Stimulated activated naive CD4-positive, alpha-beta T cell (primary cell): Measurements from ENCODE around the gene WDR35.
A peak's percentile ranks its signal among the peaks of the same experiment; 100 is the strongest.

Source experiments
- DNase-seq, 6 experiments: peaks; one replicate each; lab custom pipeline; 2025; lab: John Stamatoyannopoulos, UW

Gene WDR35

DNA sequence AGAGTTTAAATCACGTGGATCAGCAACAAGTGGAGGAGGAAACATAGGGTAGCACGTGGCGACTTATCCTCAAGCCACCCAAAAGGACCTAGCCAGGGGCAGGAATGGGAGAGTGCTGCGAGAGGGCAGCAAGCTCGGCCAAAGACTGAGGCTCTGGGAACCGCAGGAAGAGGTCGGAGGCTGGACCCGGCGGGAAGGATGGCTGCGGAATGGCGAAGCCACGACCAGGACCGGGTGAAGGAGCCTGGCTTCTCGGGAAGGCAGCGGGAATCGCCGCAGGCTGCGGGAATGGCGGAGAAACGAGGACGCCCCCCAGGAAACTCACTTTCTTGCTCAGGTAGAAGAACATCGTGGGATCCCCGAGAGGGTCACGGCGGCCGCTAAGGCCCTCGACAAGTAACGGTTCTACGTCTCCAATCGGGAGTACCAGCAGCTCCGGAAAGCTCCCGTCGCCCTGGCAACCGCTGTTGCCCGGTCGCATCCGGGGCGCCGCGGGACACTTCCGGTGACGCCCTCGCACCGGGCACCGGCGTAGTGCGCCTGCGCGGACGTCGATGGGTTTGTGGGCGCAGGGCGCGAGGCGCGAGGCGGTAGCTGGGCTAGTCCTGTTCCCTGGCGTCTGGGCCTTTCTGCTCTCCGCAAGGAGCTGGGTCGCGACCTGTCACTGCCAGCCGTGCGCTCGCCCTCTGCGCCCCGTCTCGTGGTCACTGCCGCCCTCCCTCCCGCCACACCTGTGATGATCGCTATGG, at the start of gene WDR35:
WDR35 (minus strand) TSS at position 439 of the 749 bp plus-strand sequence; CDS start at position 349, 90 bp downstream.
- DNase-seq = peak; percentile 69 to 87 (median 84)

GRCh38 chr2:20037660-20038059, 47.8 kb upstream of the WDR35 start:
- no peak for DNase-seq

DNA sequence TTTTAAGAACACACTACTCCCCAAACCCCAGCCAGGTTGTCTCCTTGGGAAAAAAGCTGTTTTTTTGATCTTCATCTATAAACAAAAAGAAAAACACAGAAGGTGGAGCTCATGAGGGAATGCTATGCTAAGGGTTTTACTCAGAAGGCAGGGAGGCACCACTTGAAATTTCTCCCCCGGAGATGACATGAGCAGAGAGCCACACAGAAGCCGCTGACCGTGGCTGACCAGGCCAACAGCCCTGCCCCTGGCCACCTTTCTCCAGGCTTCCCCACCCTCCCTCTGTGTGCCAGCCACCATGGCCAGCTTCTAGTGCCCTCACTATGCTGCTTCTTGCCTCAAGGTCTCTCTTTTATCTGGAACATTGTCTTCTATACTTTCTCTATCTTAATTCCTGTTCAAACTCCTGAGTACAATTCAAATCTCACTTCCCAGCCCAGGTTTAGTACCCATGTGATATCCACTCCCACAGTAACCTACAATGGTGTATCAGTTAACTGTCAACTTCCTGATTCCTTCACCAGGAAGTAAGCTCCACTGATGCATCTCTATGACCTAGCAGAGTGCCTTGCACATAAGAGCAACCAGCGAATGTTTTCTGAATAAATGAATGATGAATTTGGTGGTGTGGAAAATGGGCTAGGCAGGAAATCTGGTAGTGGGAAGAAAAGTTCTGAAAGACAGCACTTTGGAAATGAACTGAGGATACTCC, 46.2 kb upstream of the WDR35 start:
- no peak for DNase-seq

GRCh38 chr2:20034821-20035220, 44.9 kb upstream of the WDR35 start:
- no peak for DNase-seq

- DNase-seq = no peak
These were observed 44.3 kb upstream of the WDR35 start for GRCh38 chr2:20034218-20034617.

GRCh38 chr2:20033322-20033721, 43.4 kb upstream of the WDR35 start:
- no peak for DNase-seq

DNA sequence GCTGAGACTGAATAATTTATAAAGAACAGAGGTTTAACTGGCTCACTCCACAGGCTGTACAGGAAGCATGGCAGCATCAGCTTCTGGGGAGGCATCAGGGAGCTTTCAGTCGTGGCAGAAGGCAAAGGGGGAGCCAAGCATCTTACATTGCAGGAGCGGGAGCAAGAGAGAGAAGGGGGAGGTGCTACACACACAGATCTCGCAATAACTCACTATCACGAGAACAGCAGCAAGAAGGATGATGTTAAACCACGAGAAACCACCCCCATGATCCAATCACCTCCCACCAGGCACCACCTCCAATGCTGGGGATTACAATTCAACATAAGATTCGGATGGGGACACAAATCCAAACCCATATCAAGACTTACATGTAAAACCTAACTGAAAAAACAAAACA, 40.3 kb upstream of the WDR35 start:
- DNase-seq = no peak

DNA sequence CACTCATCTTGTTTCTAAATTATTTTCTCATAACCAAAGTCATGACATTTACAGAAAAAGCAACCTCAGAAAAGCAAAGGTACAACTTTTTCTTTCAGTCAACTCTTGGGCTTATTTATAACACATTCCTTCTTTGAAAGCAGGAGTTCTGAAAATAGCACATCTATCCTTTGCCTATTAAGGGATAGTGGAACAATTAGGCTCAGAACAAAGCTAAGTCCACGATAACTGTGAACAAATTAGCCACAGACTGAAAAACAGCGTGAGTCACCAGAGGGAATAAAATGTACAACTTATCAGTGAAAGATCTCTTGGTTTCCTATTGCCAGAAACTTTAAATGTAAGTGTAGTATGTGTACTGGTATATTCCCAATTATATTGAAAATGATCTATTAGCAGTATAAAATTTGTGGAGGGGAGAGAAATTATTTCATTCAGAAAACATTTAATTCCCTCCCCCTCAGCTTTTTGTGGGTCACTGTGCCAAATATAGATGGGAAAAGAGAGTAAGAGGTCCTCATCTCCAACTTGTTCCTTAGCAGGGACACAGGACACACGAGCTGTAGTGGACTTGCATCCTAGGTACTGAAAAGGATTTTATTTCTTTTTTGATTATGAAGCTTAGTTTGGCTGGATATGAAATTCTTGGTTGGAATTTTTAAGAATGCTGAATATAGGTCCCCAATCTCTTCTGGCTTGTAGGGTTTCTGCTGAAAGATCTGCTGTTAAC, 38.0 kb upstream of the WDR35 start:
- no peak for DNase-seq

DNA sequence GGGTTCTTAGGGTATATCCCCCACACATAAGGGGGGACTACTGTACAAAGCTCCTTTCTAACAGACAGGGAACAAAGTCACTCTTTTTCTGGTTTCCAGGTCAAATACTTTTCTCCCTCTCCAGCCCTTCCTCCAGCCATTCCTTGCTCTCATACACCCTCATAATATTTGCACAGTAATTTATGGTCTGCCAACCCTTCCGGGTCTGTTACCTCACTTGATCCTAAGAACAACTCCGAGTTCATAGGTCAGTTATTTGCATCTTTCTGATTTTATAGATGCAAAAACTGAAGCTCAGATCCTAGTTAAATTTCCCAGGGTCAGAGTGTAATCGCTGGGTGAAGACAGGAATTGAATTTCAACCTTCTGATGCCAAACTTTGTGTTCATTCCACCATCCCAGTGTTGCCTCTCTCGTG, 37.4 kb upstream of the WDR35 start:
- DNase-seq = no peak

DNA sequence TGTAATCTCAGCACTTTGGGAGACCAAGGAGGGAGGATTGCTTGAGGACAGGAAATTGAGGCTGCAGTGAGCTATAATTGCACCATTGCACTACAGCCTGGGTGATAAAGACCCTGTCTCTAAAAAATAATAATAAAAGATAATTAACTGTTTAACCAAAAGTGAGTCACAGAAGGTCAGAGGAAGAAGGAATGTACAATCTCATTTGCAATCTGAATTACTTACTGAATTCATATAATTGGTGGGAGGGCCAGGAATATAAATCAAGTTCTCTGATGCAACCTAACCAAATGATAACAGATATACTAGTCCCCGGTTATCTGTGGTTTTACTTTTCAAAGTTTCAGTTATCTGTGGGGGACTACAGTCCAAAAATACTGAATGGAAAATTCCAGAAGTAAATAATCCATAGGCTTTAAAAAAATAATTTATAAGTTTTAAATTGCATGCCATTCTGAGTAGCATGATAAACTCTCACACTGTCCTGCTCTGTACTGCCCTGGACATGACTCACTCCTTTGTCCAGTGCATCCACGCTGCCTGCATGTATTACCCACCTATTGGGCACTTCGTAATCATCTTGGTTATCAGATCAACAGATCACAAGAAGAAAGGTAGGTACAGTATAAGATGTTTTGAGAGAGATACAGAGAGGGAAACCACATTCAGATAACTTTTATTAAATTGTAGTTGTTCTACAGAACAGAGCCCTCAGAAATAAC, 35.3 kb upstream of the WDR35 start:
- no peak for DNase-seq

GRCh38 chr2:20023688-20024087, 33.8 kb upstream of the WDR35 start:
- DNase-seq = no peak

- no peak for DNase-seq
These were observed 31.6 kb upstream of the WDR35 start for GRCh38 chr2:20021405-20022009.

GRCh38 chr2:20019747-20020146, 29.8 kb upstream of the WDR35 start:
- DNase-seq = no peak

DNA sequence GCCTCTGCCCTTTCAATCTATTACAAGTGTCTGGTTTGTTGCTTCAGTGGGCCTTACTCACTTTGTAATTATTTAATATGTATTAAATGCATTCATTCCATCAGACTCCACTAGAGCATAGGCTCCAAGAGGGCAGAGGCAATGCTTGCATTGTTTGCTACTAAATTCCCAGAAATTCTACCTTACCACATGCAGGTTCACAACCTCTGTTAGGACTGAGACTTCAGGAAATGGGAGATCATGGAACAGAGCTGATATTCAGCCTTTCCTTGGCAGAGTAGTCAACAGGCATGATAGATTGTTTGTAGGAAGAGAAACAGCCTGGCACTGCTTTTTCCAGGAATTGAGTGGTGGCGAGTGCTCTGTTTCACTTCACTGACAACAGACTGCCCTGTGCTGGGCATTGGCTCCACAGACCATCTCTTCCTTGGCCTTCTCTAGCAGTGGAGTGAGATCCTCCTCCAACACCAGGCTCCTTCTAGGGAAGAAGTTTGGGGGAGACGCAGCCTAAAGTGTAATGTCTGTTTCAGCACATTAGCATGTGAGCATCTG, 28.8 kb upstream of the WDR35 start:
- DNase-seq = no peak

DNA sequence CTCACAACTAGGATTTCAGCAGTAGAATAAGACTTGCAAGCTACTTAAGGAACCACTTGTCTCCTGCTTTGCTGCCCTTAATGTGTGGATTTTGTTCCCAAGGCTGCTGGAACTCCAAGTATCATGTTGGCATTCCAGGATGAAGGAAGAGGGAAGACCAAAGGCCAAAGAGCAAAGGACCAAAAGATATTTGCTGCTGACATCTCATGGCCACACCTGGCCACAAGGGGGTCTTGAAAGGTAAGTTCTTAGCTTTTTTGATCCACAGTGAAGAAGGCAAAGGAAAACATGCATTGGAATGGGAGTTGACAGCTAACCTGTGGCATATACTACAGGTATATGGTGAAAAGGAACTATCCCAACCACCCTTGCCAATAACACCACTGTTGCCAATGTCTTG, 26.4 kb upstream of the WDR35 start:
- DNase-seq = no peak

DNA sequence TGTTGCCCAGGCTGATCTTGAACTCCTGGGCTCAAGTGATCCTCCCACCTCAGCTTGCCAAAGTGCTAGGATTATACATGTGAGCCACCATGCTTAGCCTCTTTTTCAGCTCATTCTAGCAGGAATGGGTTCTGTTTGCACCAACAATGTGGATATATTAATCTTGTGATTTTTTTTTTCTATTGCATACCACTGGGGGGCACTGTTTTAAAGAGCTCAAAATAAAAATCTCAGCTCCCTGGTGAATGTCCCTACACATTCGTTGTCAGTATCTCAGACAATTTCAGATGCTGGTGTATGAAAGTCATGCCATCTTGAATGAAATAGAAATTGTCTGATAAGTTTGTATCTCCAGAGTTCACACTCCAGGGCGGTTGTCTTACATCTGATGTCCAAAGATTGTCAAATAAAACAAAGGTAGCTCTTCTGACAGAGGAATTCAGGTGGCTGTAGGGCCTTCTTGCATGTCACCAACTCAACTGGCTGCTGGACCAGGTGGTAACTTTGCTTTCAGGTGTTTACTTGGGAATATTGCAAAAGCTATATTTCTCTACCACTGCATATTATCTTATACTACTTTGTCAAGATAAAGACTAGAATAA, 25.7 kb upstream of the WDR35 start:
- DNase-seq = peak in 3 of 6 experiments; percentile 2 to 36 (median 32)

DNA sequence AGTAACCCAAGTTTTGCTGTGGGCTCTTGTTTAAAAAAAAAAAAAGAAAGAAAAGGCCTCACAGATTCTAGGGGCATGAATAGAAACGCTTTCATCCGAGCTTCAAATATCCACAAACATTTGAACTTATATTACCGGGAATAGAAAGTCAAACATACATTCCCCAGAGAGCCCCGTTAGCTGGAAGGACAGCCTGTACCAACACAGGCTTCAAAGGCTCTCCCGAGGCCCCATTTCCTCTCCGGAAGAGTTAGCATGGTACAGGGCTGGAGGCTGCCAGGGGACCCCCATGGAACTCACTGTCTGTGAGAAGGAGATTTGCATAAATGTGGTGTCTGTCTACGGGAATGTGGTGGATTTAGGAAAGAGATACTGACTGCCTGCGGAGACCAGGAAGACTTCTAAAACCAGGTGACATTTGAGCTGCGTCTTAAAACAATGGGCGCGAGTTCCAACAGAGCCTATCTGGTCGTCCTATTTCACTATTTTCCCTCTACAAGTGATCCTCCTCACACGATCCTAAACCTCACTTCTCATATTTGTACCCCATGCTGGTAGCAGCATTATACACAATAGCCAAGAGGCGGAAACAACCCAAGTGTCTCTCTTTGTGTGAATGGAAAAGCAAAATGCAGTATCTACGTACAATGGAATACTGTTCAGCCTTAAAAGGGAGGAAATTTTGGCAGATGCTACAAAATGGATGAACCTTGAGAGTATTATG, 23.4 kb upstream of the WDR35 start:
- no peak for DNase-seq

- DNase-seq = no peak
These were observed 22.6 kb upstream of the WDR35 start, which contains the start of gene MATN3 for GRCh38 chr2:20012282-20013125. TSS of gene MATN3 (minus strand) at chr2:20012668. CDS start at chr2:20012631, 37 bp downstream.

- no peak for DNase-seq
These were observed 22.1 kb upstream of the WDR35 start for GRCh38 chr2:20012032-20012281.
